ENCODE data around the gene SCARB1. TPM values are rescaled to one million over a fixed set of nuclear protein-coding genes. Genes with fewer than 3 reads are reported as not detected.
A peak's percentile ranks its signal among the peaks of the same experiment; 100 is the strongest.

SCARB1 gene
- total RNA-seq, 1 experiment from 2014 or later = 38.0 TPM

DNA sequence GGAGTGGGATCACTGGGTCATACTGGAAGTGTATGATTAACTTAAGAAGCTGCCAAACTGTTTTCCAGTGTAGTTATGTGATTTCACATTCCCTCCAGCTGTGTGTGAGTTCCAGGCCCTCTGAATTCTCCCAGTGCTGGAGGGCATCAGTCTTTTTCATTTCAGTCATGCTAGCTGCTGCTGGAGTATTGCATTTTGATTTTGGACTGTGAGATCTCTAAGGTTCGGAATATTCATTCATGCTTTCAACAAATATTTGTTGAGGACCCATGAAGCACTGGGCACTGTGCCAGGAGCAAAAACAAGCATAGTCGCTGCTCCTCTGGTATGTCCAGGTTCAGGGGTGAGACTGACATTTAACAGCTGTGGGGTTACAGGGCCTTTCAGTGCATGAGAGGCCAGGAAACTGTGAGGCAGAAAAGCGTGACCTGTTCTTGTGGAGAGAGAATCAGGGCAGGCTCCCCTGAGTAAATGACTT is 133.2 kb downstream of the SCARB1 start:
- no peak for DNase-seq (ENCODE audit: low read depth)

DNA sequence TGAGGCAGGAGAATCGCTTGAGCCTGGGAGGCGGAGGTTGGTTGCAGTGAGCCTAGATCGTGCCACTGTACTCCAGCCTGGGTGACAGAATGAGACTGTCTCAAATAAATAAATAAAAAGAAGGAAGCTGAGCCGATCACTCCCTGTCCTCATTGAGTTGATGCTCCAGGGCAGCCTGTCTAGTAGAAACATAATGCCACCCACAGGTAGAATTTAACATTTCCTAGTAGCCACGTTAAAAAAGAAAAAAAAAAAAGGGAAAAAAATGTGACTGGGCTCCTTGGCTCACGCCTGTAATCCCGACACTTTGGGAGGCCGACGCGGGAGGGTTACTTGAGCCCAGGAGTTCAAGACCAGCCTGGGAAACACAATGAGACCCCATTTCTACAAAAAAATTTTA is 135.7 kb downstream of the SCARB1 start:
- peak; percentile 44 for DNase-seq (ENCODE audit: low read depth)

DNA sequence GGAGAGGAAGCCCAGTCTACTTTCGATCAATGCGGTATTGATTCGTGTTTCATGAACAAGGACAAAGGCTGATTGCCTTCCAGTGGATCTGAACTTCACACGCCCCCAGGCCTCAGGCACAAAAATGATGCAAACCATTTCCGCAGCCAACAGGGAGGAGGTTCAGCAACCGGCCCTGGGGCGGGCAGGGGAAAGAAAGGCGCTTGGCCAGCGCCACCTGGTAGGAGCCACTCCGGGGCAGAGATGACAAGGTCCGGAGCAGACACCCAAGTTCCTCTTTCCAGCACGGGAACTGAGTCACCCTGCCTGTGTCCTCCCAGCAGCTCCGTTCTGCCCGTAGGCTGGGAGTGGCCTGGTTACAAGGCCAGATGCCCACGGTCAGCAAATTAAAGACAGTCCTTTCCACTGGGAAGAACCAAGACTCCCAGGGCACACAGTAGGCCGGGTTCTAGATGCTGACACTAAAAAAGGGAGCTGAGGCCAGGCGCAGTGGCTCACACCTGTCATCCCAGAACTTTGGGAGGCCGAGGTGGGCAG is 136.3 kb downstream of the SCARB1 start:
- DNase-seq (ENCODE audit: low read depth) = peak; percentile 94

Other genes with a start within 250 kb of the SCARB1 start
- 1,164 and 1,374 TPM in 2 replicates for gene UBC, start 50.8 kb upstream of the SCARB1 start, total RNA-seq (2014; rRNA removed; shearing (Covaris generic))
- gene DHX37, start 125.3 kb upstream of the SCARB1 start, total RNA-seq (2014; rRNA removed; shearing (Covaris generic)) = 13.3 and 18.7 TPM in 2 replicates
- gene BRI3BP, start 129.8 kb upstream of the SCARB1 start, total RNA-seq (2014; rRNA removed; shearing (Covaris generic)) = 5.5 and 10.3 TPM in 2 replicates
- gene AACS, start 201.6 kb upstream of the SCARB1 start, total RNA-seq (2014; rRNA removed; shearing (Covaris generic)) = 19.4 and 25.3 TPM in 2 replicates